H9 (cell line): ENCODE measurements around the gene UGT2A3. TPM values are rescaled to one million over a fixed set of nuclear protein-coding genes. Genes with fewer than 3 reads are reported as not detected.

Experiments used
- DNase-seq: peaks from one replicate; pipeline ENCODE4 v3.0.0-alpha.2; 2017
- H2AFZ ChIP-seq: one replicate; pipeline ENCODE4 v1.6.1; 2013; ENCODE audit warnings: mild to moderate bottlenecking, low read length, control low read depth, moderate library complexity
- H2AK5ac ChIP-seq: 2 replicates; pipeline ENCODE4 v1.6.1; 2013; ENCODE audit warnings: low read length, control low read depth, mixed read lengths; ENCODE audit not compliant: insufficient read length
- H2BK120ac ChIP-seq: one replicate; pipeline ENCODE4 v1.6.1; 2013; ENCODE audit warnings: low read depth, mild to moderate bottlenecking, low read length, control low read depth, inconsistent platforms; ENCODE audit not compliant: poor library complexity, severe bottlenecking
- H2BK12ac ChIP-seq: 2 replicates; pipeline ENCODE4 v1.6.1; 2013; ENCODE audit warnings: low read length, control low read depth, mixed read lengths, low read depth; ENCODE audit not compliant: insufficient read length
- H2BK15ac ChIP-seq: 2 replicates; pipeline ENCODE4 v1.6.1; 2013; ENCODE audit warnings: low read depth, low read length, control low read depth
- H2BK20ac ChIP-seq: one replicate; pipeline ENCODE4 v1.6.1; 2013; ENCODE audit warnings: low read depth, mild to moderate bottlenecking, low read length, control low read depth, inconsistent platforms; ENCODE audit not compliant: poor library complexity, severe bottlenecking
- H2BK5ac ChIP-seq: 2 replicates; pipeline ENCODE4 v1.6.1; 2013; ENCODE audit warnings: low read length, control low read depth, mixed read lengths; ENCODE audit not compliant: insufficient read length
- H3K14ac ChIP-seq: 2 replicates; pipeline ENCODE4 v1.6.1; 2013; ENCODE audit warnings: low read length, control low read depth; ENCODE audit not compliant: insufficient read depth
- H3K18ac ChIP-seq: 2 replicates; pipeline ENCODE4 v1.6.1; 2013; ENCODE audit warnings: low read depth, mild to moderate bottlenecking, mixed read lengths, low read length, control low read depth; ENCODE audit not compliant: insufficient read length
- H3K23ac ChIP-seq: 2 replicates; pipeline ENCODE4 v1.6.1; 2013; ENCODE audit warnings: low read length, control low read depth, mixed read lengths, low read depth; ENCODE audit not compliant: insufficient read length
- H3K23me2 ChIP-seq: 2 replicates; pipeline ENCODE4 v1.6.1; 2013; ENCODE audit warnings: low read depth, mild to moderate bottlenecking, mixed read lengths, low read length, control low read depth; ENCODE audit not compliant: insufficient read length, poor library complexity, severe bottlenecking
- H3K27ac ChIP-seq: 2 replicates; pipeline ENCODE4 v1.5.1; 2013; ENCODE audit warnings: low read length, control low read depth, mixed read lengths, low read depth; ENCODE audit not compliant: insufficient read length
- H3K27me3 ChIP-seq: 2 replicates; pipeline ENCODE4 v1.6.1; 2013; ENCODE audit warnings: low read length, control low read depth, inconsistent platforms; ENCODE audit not compliant: insufficient read depth
- H3K4ac ChIP-seq: 2 replicates; pipeline ENCODE4 v1.6.1; 2013; ENCODE audit warnings: low read depth, mild to moderate bottlenecking, control low read depth, inconsistent platforms, low read length, moderate library complexity
- H3K4me1 ChIP-seq: 2 replicates; pipeline ENCODE4 v1.6.1; 2013; ENCODE audit warnings: low read length, control low read depth, inconsistent platforms; ENCODE audit not compliant: insufficient read depth
- H3K4me2 ChIP-seq: 2 replicates; pipeline ENCODE4 v1.6.1; 2013; ENCODE audit warnings: low read length, control low read depth, mixed read lengths; ENCODE audit not compliant: insufficient read length, insufficient read depth
- H3K56ac ChIP-seq: 2 replicates; pipeline ENCODE4 v1.6.1; 2013; ENCODE audit warnings: low read depth, mild to moderate bottlenecking, mixed read lengths, low read length, control low read depth; ENCODE audit not compliant: insufficient read length
- H3K79me1 ChIP-seq: 2 replicates; pipeline ENCODE4 v1.6.1; 2013; ENCODE audit warnings: low read depth, mild to moderate bottlenecking, moderate library complexity, low read length, control low read depth, inconsistent platforms; ENCODE audit not compliant: insufficient read depth, poor library complexity, severe bottlenecking
- H3K79me2 ChIP-seq: 2 replicates; pipeline ENCODE4 v1.6.1; 2013; ENCODE audit warnings: low read length, control low read depth, inconsistent platforms; ENCODE audit not compliant: insufficient read depth
- H3K9ac ChIP-seq: 2 replicates; pipeline ENCODE4 v1.6.1; 2013; ENCODE audit warnings: low read length, control low read depth, mixed read lengths; ENCODE audit not compliant: insufficient read length; ENCODE audit errors: extremely low read depth
- H3K9me3 ChIP-seq: one replicate; pipeline ENCODE4 v1.6.1; 2013; ENCODE audit warnings: low read depth, low read length, inconsistent platforms; ENCODE audit not compliant: control insufficient read depth
- H3T11ph ChIP-seq: one replicate; pipeline ENCODE4 v1.6.1; 2013; ENCODE audit warnings: mild to moderate bottlenecking, low read length, control low read depth, inconsistent platforms
- H4K20me1 ChIP-seq: one replicate; pipeline ENCODE4 v1.6.1; 2013; ENCODE audit not compliant: control insufficient read depth, insufficient read length, insufficient read depth
- H4K5ac ChIP-seq: 2 replicates; pipeline ENCODE4 v1.6.1; 2013; ENCODE audit warnings: low read depth, mild to moderate bottlenecking, mixed read lengths, low read length, control low read depth; ENCODE audit not compliant: insufficient read length
- H4K8ac ChIP-seq: replicated peaks from 2 replicates; pipeline ENCODE4 v1.6.1; 2013; ENCODE audit warnings: low read length, control low read depth, mixed read lengths, low read depth; ENCODE audit not compliant: insufficient read length
- H4K91ac ChIP-seq: 2 replicates; pipeline ENCODE4 v1.6.1; 2013; ENCODE audit warnings: low read depth, mild to moderate bottlenecking, moderate library complexity, mixed read lengths, low read length, control low read depth; ENCODE audit not compliant: insufficient read length
- H3K27ac Mint-ChIP-seq, 3 experiments: 2 replicates in 2 of 3; 3 replicates in 1 of 3; pipeline ENCODE4 v1.8.0; 2020 to 2021; ENCODE audit warnings: mixed read lengths in 3 of 3, mild to moderate bottlenecking in 1 of 3, moderate library complexity in 1 of 3
- H3K27me3 Mint-ChIP-seq: 2 replicates; pipeline ENCODE4 v1.8.0; 2021; ENCODE audit warnings: low read depth, mild to moderate bottlenecking, moderate library complexity, mixed read lengths
- H3K36me3 Mint-ChIP-seq, 3 experiments: 2 replicates in 2 of 3; 3 replicates in 1 of 3; pipeline ENCODE4 v1.8.0; 2020 to 2021; ENCODE audit warnings: low read depth in 3 of 3, mixed read lengths in 3 of 3; ENCODE audit not compliant: insufficient read depth in 1 of 3
- H3K4me1 Mint-ChIP-seq, 2 experiments: 2 replicates each; pipeline ENCODE4 v1.8.0; 2020; ENCODE audit warnings: mixed read lengths in 2 of 2
- H3K4me3 Mint-ChIP-seq, 2 experiments: 2 replicates in 1 of 2; 3 replicates in 1 of 2; pipeline ENCODE4 v1.8.0; 2020 to 2021; ENCODE audit warnings: mild to moderate bottlenecking in 2 of 2, mixed read lengths in 2 of 2, moderate library complexity in 1 of 2
- H3K9me3 Mint-ChIP-seq, 2 experiments: 2 replicates in 1 of 2; 3 replicates in 1 of 2; pipeline ENCODE4 v1.8.0; 2020; ENCODE audit warnings: mild to moderate bottlenecking in 2 of 2, mixed read lengths in 2 of 2, moderate library complexity in 1 of 2
- WGBS: extraction: QIAGEN DNeasy Blood & Tissue Kit; methylation state at CpG from one replicate; pipeline ENCODE4 v1.1.7; 2013; ENCODE audit warnings: missing lambda C conversion rate, low lambda C conversion rate, mixed read lengths; ENCODE audit not compliant: insufficient read length; ENCODE audit errors: extremely low coverage; 5-methylcytosine and 5-hydroxymethylcytosine counted together
- total RNA-seq: library from RNA; stranded (reverse); gene quantifications from 2 replicates; pipeline ENCODE4 v1.2.1, GENCODE V29; 2021
- TF ChIP-seq, protein P1 (sequence below): fragments of 200-600 bp; sonication (generic); conservative IDR thresholded peaks from 3 replicates; pipeline ENCODE4 v1.8.0; 2021; ENCODE audit warnings: antibody characterized with exemption, mild to moderate bottlenecking

UGT2A3 gene
- total RNA-seq, 1 experiment from 2014 or later = not detected

GRCh38 chr4:68984947-68985346 lies 33.3 kb upstream of the UGT2A3 start:
- Histone ChIP-seq H3K23me2 (no peaks in the 10 kb centered on the region), H3K56ac (no peak overlapping the region), H2AFZ (no peak overlapping the region), H3K27me3 (no peaks in the 10 kb centered on the region), H2AK5ac (no peak overlapping the region), H3K79me1 (no peaks in the 10 kb centered on the region), H3K4me1 (no peaks in the 10 kb centered on the region), H2BK15ac (no peak overlapping the region), H2BK120ac (no peak overlapping the region), H3K23ac (no peak overlapping the region), H3K9me3 (no peaks in the 10 kb centered on the region), H2BK5ac (no peak overlapping the region), H4K8ac (no peak overlapping the region), H3K27ac (no peak overlapping the region), H2BK12ac (no peak overlapping the region), H2BK20ac (no peak overlapping the region), H4K5ac (no peak overlapping the region), H3K18ac (no peak overlapping the region), H4K91ac (no peak overlapping the region), H3T11ph (no peak overlapping the region), H3K4me2 (no peak overlapping the region), H3K4ac (no peak overlapping the region), H3K14ac (no peak overlapping the region), H3K9ac (no peak overlapping the region), H3K79me2 (no peaks in the 10 kb centered on the region), H4K20me1 (no peaks in the 10 kb centered on the region)
- Mint-ChIP-seq H3K27ac (no peak overlapping the region), H3K36me3 (peaks cover 8 to 24% (median 16%) of the 10 kb centered on the region in 3 experiments), H3K9me3 (peaks cover 11 to 16% of the 10 kb centered on the region in 2 experiments), H3K4me3 (no peak overlapping the region), H3K4me1 (peaks cover 9% of the 10 kb centered on the region in 2 experiments; a peak in 3 of 4 replicates), H3K27me3 (no peaks in the 10 kb centered on the region)
- TF ChIP-seq, protein P1, sequence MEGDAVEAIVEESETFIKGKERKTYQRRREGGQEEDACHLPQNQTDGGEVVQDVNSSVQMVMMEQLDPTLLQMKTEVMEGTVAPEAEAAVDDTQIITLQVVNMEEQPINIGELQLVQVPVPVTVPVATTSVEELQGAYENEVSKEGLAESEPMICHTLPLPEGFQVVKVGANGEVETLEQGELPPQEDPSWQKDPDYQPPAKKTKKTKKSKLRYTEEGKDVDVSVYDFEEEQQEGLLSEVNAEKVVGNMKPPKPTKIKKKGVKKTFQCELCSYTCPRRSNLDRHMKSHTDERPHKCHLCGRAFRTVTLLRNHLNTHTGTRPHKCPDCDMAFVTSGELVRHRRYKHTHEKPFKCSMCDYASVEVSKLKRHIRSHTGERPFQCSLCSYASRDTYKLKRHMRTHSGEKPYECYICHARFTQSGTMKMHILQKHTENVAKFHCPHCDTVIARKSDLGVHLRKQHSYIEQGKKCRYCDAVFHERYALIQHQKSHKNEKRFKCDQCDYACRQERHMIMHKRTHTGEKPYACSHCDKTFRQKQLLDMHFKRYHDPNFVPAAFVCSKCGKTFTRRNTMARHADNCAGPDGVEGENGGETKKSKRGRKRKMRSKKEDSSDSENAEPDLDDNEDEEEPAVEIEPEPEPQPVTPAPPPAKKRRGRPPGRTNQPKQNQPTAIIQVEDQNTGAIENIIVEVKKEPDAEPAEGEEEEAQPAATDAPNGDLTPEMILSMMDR = no peak
- no CpG with 5 or more reads among the region's 2 CpGs for WGBS
- no peak for DNase-seq
